Fibroblast of villous mesenchyme (primary cell): Measurements from ENCODE around the gene CACNA1C. TPM values are rescaled to one million over a fixed set of nuclear protein-coding genes. Genes with fewer than 3 reads are reported as not detected.
A peak's percentile ranks its signal among the peaks of the same experiment; 100 is the strongest.

ENCODE experiments used
- DNase-seq: peaks from one replicate; pipeline ENCODE4 v3.0.0-alpha.2; 2010; ENCODE audit warnings: low read depth
- H3K4me3 ChIP-seq: 2 replicates; pipeline ENCODE4 v1.5.1; 2011; ENCODE audit warnings: low read depth, mild to moderate bottlenecking, low read length
- total RNA-seq: library from RNA; depleted of rRNA; stranded (reverse); fragments of >200 nt; gene quantifications from 2 replicates; pipeline ENCODE4 v1.2.3, GENCODE V29; 2012
- TF ChIP-seq, protein P1 (sequence below): IDR thresholded peaks from 2 replicates; pipeline ENCODE4 v1.5.1; 2012; ENCODE audit warnings: low read depth, mild to moderate bottlenecking, low read length; ENCODE audit not compliant: insufficient read depth

Gene CACNA1C
- total RNA-seq, 1 donor = 11.7 TPM

DNA sequence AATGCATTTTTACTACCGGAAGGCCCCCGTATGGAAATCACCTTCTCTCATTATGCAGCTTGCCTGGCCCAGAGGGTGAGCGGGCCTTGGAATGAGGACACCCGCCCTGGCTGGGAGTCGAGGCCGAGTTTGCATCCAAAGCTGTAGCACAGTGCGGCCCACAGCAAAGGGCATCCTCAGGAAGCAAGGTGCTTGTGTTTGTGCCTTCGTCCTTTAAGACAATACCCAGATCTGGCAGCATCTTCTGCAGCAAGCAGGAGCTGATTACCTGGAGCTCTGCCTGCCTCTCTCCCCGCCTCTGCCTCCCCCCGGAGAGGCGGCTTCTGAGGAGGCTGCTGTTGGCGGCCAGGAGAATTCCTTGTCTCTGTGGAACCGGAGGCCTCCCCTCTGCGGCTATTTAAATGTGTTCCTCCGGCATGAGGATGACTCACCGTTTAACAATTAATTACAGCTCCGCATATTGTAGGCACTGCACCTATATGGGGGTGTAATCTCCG lies 145.3 kb downstream of the CACNA1C start:
- H3K4me3 ChIP-seq = no peak overlapping the region
- peak; percentile 53 for DNase-seq
- TF ChIP-seq, protein P1, sequence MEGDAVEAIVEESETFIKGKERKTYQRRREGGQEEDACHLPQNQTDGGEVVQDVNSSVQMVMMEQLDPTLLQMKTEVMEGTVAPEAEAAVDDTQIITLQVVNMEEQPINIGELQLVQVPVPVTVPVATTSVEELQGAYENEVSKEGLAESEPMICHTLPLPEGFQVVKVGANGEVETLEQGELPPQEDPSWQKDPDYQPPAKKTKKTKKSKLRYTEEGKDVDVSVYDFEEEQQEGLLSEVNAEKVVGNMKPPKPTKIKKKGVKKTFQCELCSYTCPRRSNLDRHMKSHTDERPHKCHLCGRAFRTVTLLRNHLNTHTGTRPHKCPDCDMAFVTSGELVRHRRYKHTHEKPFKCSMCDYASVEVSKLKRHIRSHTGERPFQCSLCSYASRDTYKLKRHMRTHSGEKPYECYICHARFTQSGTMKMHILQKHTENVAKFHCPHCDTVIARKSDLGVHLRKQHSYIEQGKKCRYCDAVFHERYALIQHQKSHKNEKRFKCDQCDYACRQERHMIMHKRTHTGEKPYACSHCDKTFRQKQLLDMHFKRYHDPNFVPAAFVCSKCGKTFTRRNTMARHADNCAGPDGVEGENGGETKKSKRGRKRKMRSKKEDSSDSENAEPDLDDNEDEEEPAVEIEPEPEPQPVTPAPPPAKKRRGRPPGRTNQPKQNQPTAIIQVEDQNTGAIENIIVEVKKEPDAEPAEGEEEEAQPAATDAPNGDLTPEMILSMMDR = no peak

DNA sequence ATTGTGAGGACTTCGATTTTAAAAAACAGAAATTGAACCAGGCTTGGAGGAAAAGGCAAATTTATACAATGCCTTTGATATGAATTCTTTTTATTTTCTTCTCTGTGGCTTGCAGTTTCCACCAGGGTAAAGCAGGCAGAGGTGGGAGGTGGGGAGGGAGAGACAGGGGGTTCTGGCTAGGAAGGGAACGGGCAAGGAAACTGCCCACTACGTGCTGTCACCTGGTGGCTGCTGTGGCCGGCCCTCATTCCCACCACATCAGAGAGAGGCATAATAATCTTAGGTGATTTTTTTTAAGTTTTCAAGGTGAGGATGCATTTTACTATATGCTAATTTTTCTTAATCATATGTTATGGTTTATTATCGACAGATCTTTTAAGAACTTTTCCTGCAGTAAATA lies 145.8 kb downstream of the CACNA1C start:
- DNase-seq = no peak
- H3K4me3 ChIP-seq = no peak overlapping the region
- TF ChIP-seq, protein P1 = no peak

DNA sequence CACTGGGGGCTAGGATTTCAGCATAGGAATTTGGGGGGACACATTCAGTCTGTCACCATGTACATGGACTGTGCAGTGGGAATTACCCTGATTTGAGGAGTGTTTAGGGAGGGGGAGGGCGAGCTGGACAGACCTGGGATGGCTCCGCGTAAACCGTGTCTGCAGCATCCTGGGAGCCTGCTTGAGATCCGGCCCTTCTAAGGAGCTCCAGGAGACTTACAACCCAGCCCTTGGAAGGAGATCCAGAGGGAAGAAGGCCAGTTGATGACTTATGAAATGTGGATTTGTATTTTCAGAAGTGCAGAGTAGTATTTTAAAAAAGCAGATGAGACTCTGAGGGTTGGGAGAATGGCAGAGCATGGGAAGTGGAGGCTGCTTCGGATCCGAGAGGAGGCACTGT lies 153.2 kb downstream of the CACNA1C start:
- TF ChIP-seq, protein P1 = no peak
- DNase-seq = no peak
- no peak overlapping the region for H3K4me3 ChIP-seq

DNA sequence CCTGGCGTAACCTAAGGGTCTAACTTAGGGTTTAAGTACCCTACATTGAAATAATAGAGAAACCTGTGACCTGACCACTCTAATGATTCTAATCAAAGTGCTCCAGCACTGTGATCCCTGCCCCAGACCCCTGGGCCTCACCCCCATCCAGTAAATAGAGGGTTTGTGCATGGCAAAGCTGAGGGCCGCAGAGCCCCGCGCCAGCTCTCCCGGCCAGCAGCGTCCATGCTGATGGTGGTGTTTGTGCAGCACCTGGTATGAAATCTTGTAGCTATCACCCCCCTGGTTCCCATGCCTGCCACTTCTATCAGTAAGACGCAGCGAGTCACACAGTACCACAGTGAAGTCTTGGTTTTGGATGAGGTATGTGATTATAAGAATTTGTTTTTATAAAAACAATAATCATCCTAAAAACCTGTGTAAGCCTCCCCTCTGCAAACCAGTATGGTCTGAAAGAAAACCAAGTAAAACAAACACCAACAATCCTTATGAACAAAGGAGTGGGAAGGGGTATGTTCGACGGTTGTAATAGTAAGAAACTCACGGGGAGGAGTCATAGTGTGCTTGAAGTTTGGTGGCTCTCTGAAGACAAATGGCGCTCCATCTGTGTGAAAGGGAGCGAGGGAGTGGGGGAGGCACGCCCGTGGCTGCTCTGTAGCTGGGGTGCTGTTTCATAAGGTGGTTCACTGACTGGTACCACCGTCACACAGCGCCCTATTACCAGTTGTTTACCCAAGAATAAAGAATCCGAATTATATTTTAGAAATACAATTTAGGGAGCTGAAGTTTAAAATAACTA lies 156.2 kb downstream of the CACNA1C start:
- TF ChIP-seq, protein P1 = no peak
- no peak overlapping the region for H3K4me3 ChIP-seq
- no peak for DNase-seq

DNA sequence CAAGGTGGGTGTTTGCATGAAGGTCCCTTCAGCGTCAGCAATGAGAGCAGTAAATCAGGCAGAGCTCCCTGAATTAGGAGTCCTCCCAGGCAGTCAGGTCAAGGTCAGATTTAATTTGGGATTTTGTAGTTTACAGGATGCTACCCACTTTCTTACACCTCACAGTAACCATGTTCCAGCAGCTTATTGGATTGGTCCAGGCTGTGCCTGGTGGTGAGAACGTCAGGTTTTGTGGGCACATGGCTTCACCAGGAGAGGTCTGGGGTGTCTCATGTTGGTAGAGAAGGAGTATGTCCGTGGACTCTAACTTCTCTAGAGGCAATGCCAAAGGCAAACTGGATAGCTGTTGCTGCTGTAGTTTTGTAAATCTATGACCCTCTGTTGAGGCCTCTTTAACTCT lies 158.3 kb downstream of the CACNA1C start:
- H3K4me3 ChIP-seq = no peak overlapping the region
- TF ChIP-seq, protein P1 = no peak
- DNase-seq = no peak

DNA sequence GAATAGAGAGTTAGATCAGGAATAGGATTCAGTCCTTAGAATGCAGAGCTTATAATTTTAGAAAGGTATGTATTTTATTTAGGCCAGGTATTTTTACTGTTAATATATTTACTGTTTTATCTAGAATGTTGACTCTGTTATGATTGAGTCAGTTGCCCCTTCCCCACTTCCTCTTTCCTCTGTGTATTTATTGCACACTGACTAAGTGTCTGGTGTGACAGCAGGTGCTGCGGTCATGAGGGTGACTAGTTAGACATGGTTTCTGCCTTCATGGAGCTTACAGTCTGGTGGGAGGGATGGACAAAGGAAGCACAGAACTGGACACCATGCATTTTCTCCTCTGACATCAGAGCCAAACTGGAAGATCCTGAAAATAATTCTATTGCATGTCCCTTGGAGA lies 159.8 kb downstream of the CACNA1C start:
- DNase-seq = no peak
- H3K4me3 ChIP-seq = no peak overlapping the region
- TF ChIP-seq, protein P1 = no peak
